Dedifferentiated amniotic fluid mesenchymal stem cell (primary cell): ENCODE measurements around the gene ZNF232.
"Not testable (repeated sequence)": the region's sequence is repeated elsewhere in the genome, so short reads cannot be mapped to it uniquely, and the experiment has no call there.

ENCODE experiments used
- DNase-seq: peaks from one replicate; pipeline ENCODE4 v3.0.0-alpha.2; 2016; ENCODE audit errors: extremely low spot score

Gene ZNF232

GRCh38 chr17:5097101-5097834 lies 14.4 kb downstream of the ZNF232 start:
- no peak for DNase-seq

GRCh38 chr17:5096731-5097100 lies 15.0 kb downstream of the ZNF232 start:
- no peak for DNase-seq

GRCh38 chr17:5092218-5093010 lies 19.3 kb downstream of the ZNF232 start:
- no peak for DNase-seq

- no peak for DNase-seq
Observed at GRCh38 chr17:5080591-5080990, 31.1 kb downstream of the ZNF232 start.

- no peak for DNase-seq
Observed at GRCh38 chr17:5078106-5079028, 33.3 kb downstream of the ZNF232 start, which contains the start of gene ZFP3. TSS of gene ZFP3 (plus strand) at chr17:5078467. CDS start at chr17:5091505, 13,038 bp downstream.

- no peak for DNase-seq
Observed at GRCh38 chr17:5077781-5078105, 33.9 kb downstream of the ZNF232 start.

GRCh38 chr17:5077275-5077674 lies 34.4 kb downstream of the ZNF232 start:
- not testable (repeated sequence) for DNase-seq

GRCh38 chr17:5075472-5075871 lies 36.2 kb downstream of the ZNF232 start:
- DNase-seq: not testable (repeated sequence)

- no peak for DNase-seq
Observed at GRCh38 chr17:5069724-5070123, 42.0 kb downstream of the ZNF232 start.

- no peak for DNase-seq
Observed at GRCh38 chr17:5068236-5068635, 43.4 kb downstream of the ZNF232 start.

- DNase-seq: no peak
Observed at GRCh38 chr17:5065227-5065744, 46.4 kb downstream of the ZNF232 start.
